GM12878 (cell line): ENCODE results near the gene ANKRD13C. TPM values are rescaled to one million over a fixed set of nuclear protein-coding genes. Genes with fewer than 3 reads are reported as not detected.

ENCODE experiments used
- ATAC-seq: fragments of 200-7000 bp; cut with Tn5 transposase; 3 replicates; pipeline ENCODE4 v1.9.1; 2020; ENCODE audit warnings: mild to moderate bottlenecking, moderate library complexity
- BruUV-seq: library from RNA; stranded (reverse); fragments of 400-500 nt; replicated peaks from 2 replicates; lab custom pipeline; 2021; lab: Mats Ljungman, UMichigan
- CTCF ChIA-PET: fragments of 300-600 bp; sonication (Branson Sonifier 250); formaldehyde crosslinking; extraction: SDS; loops from one replicate; lab custom pipeline; 2021; ENCODE audit warnings: inconsistent platforms; lab: Yijun Ruan, JAX
- POLR2A ChIA-PET: fragments of 350-600 bp; formaldehyde crosslinking; extraction: SDS; loops from one replicate; lab custom pipeline; 2021; ENCODE audit warnings: inconsistent platforms; lab: Charles Lee
- RAD21 ChIA-PET: fragments of 300-600 bp; sonication (Branson Sonifier 250); formaldehyde crosslinking; loops from one replicate; lab custom pipeline; 2023; ENCODE audit warnings: antibody characterized with exemption; ENCODE audit not compliant: unreplicated experiment; lab: Charles Lee
- SMC1A ChIA-PET: fragments of 300-600 bp; sonication (Branson Sonifier 250); formaldehyde crosslinking; loops from one replicate; lab custom pipeline; 2023; ENCODE audit not compliant: unreplicated experiment, uncharacterized antibody; lab: Charles Lee
- DNase-seq: peaks from one replicate; pipeline ENCODE4 v3.0.0-alpha.2; 2011; ENCODE audit warnings: low read depth, low spot score
- FAIRE-seq: peaks from 3 replicates; lab custom pipeline; 2011; peaks lifted over from hg19 to GRCh38; lab: Jason Lieb, UNC
- H2AFZ ChIP-seq: 2 replicates; pipeline ENCODE4 v1.6.0; 2011; ENCODE audit warnings: low read depth, low read length, control low read depth; ENCODE audit not compliant: control insufficient read depth
- H3K27ac ChIP-seq: 2 replicates; pipeline ENCODE4 v1.5.1; 2011; ENCODE audit warnings: control low read depth; ENCODE audit not compliant: control insufficient read depth, insufficient read depth
- H3K27me3 ChIP-seq, 2 experiments: replicated peaks in 1 of 2; 2 replicates each; pipeline versions ENCODE4 v1.6.0 to v1.6.1; 2011; ENCODE audit warnings: low read length in 1 of 2; ENCODE audit not compliant: control insufficient read depth in 2 of 2, insufficient read depth in 2 of 2
- H3K36me3 ChIP-seq, 2 experiments: 2 replicates each; pipeline ENCODE4 v1.5.1; 2011; ENCODE audit warnings: low read length in 1 of 2; ENCODE audit not compliant: control insufficient read depth in 2 of 2, insufficient read depth in 2 of 2
- H3K4me1 ChIP-seq: 2 replicates; pipeline ENCODE4 v1.6.1; 2011; ENCODE audit warnings: mild to moderate bottlenecking, low read length, moderate library complexity, mixed read lengths; ENCODE audit not compliant: control insufficient read depth, insufficient read depth
- H3K4me2 ChIP-seq: 2 replicates; pipeline ENCODE4 v1.6.0; 2011; ENCODE audit warnings: control low read depth; ENCODE audit not compliant: control insufficient read depth, insufficient read depth
- H3K4me3 ChIP-seq: fragments of 200-600 bp; sonication (generic); 2 replicates; pipeline ENCODE4 v1.5.1; 2016
- H3K79me2 ChIP-seq: 2 replicates; pipeline ENCODE4 v1.6.0; 2011; ENCODE audit warnings: low read length; ENCODE audit not compliant: control insufficient read depth, insufficient read depth
- H3K9ac ChIP-seq: 2 replicates; pipeline ENCODE4 v1.8.0; 2011; ENCODE audit warnings: low read length, control low read depth, mixed read lengths; ENCODE audit not compliant: control insufficient read depth, insufficient read depth
- H3K9me3 ChIP-seq: replicated peaks from 3 replicates; pipeline ENCODE4 v1.5.1; 2011; ENCODE audit warnings: mild to moderate bottlenecking, low read length; ENCODE audit not compliant: control insufficient read depth, insufficient read depth
- H4K20me1 ChIP-seq: 2 replicates; pipeline ENCODE4 v1.6.0; 2011; ENCODE audit not compliant: control insufficient read depth, insufficient read depth
- ATF2 ChIP-seq: IDR thresholded peaks from 2 replicates; pipeline ENCODE4 v1.6.1; 2012; ENCODE audit warnings: low read length, inconsistent platforms
- DPF2 ChIP-seq: fragments of 450-650 bp; IDR thresholded peaks from 2 replicates; pipeline ENCODE4 v1.6.1; 2017; ENCODE audit warnings: mild to moderate bottlenecking
- E2F8 ChIP-seq: fragments of 450-650 bp; IDR thresholded peaks from 2 replicates; pipeline ENCODE4 v1.6.1; 2018; ENCODE audit warnings: mild to moderate bottlenecking, low read depth, moderate library complexity; ENCODE audit not compliant: partially characterized antibody
- HDAC2 ChIP-seq: fragments of 200-600 bp; sonication (generic); IDR thresholded peaks from 2 replicates; pipeline ENCODE4 v1.6.1; 2017
- IKZF1 ChIP-seq: fragments of 450-650 bp; conservative IDR thresholded peaks from 2 replicates; pipeline ENCODE4 v1.6.1; 2017; ENCODE audit warnings: antibody characterized with exemption, mild to moderate bottlenecking
- MYB ChIP-seq: fragments of 150-350 bp; IDR thresholded peaks from 2 replicates; pipeline ENCODE4 v1.6.1; 2014; ENCODE audit warnings: mild to moderate bottlenecking, low read depth, low read length, borderline replicate concordance
- PRDM15 ChIP-seq: fragments of 450-650 bp; formaldehyde crosslinking; IDR thresholded peaks from 2 replicates; pipeline ENCODE4 v1.4.0; 2020; ENCODE audit warnings: mild to moderate bottlenecking, moderate library complexity
- SMAD5 ChIP-seq: IDR thresholded peaks from 2 replicates; pipeline ENCODE4 v1.6.1; 2016; ENCODE audit warnings: antibody characterized with exemption, low read depth
- STAT3 ChIP-seq: IDR thresholded peaks from 2 replicates; pipeline ENCODE4 v1.6.1; 2011; ENCODE audit warnings: low read depth, low read length, improper control_type of control experiment
- SUPT20H ChIP-seq: IDR thresholded peaks from 2 replicates; pipeline ENCODE4 v1.6.1; 2011; ENCODE audit warnings: low read depth, mild to moderate bottlenecking, low read length, moderate library complexity, borderline replicate concordance; ENCODE audit not compliant: control insufficient read depth
- WGBS: methylation state at CpG from one replicate; pipeline ENCODE4 v1.1.6; 2016; ENCODE audit warnings: low lambda C conversion rate; ENCODE audit not compliant: insufficient replicate concordance, insufficient coverage; ENCODE audit errors: missing lambda C conversion rate; 5-methylcytosine and 5-hydroxymethylcytosine counted together
- in situ Hi-C: fragments of 300-500 bp; cut with MboI; formaldehyde crosslinking; loops from 9 replicates; pipeline ENCODE4 v1.14.3; 2018; ENCODE audit warnings: mixed read lengths
- intact Hi-C: fragments of 100-400 bp; cut with micrococcal nuclease; formaldehyde crosslinking; loops from one replicate; pipeline ENCODE4 v1.14.2; 2022; ENCODE audit not compliant: unreplicated experiment
- polyA plus RNA-seq, 11 experiments: library from polyadenylated mRNA; depleted of rRNA in 4 of 11; unstranded in 6 of 11; stranded (reverse) in 5 of 11; fragments of >200 nt; fragmentation: Nextera tagmentation in 4 of 11; fragmentation: Illumina TruSeq in 1 of 11; extraction: Ambion mirVana in 4 of 11; extraction: Trizol in 1 of 11; gene quantifications; 1 replicate in 1 of 11; 2 replicates in 10 of 11; pipeline versions ENCODE4 v1.2.1 to v1.2.3, GENCODE V29; 2011 to 2016; ENCODE audit warnings: inconsistent platforms in 2 of 11, missing spikeins in 2 of 11, low read depth in 1 of 11
- total RNA-seq, 4 experiments: library from RNA; depleted of rRNA in 3 of 4; stranded (reverse); fragments of >200 nt in 3 of 4; fragmentation: Illumina TruSeq in 1 of 4; extraction: Trizol in 1 of 4; gene quantifications; 2 replicates each; pipeline versions ENCODE4 v1.2.1 to v1.2.3, GENCODE V29; 2013 to 2021

The ANKRD13C gene
- total and polyA plus RNA-seq, 10 of the 15 experiments (the other 5 are each of a cell fraction or from before 2014, with no cell fraction given): 3.7 to 24.4 (median 14.1) TPM

GRCh38 chr1:70361727-70362398, 7.3 kb upstream of the ANKRD13C start (continued):
- TF ChIP-seq E2F8 (no peak), PRDM15 (CRISPR knock-in tag) (no peak)

- ChIA-PET CTCF (no interaction called here), POLR2A (interaction anchor here (0.6 kb wide), 1 partner anchor 146 kb away, joined by 3 read pairs; no protein-coding TSS in a partner anchor)
- BruUV-seq: no TSS peak
- TF ChIP-seq MYB (no peak), IKZF1 (no peak), SUPT20H (no peak), STAT3 (no peak), HDAC2 (no peak), DPF2 (no peak), SMAD5 (no peak), ATF2 (no peak)
These were observed 5.8 kb upstream of the ANKRD13C start for GRCh38 chr1:70360321-70360720.

More at GRCh38 chr1:70360321-70360720, 5.8 kb upstream of the ANKRD13C start:
- WGBS: 96% methylated on average over 5 of the region's 5 CpGs
- in situ Hi-C loops (no loop called here), intact Hi-C loops (no loop called here)
- RAD21 ChIA-PET: no interaction called here
- no peak for ATAC-seq
- H3K4me1 ChIP-seq: peaks cover 13% of the 10 kb centered on the region; the same call in 1 of the 2 replicates
- no peak overlapping the region for H3K27ac ChIP-seq
- H3K27me3 ChIP-seq: no peaks in the 10 kb centered on the region
- no peak for DNase-seq
- H3K4me3 ChIP-seq: no peak overlapping the region
- H3K9me3 ChIP-seq: no peaks in the 10 kb centered on the region
- H2AFZ ChIP-seq: no peak overlapping the region
- H4K20me1 ChIP-seq: no peaks in the 10 kb centered on the region
- FAIRE-seq: no peak
- H3K4me2 ChIP-seq: no peak overlapping the region
- H3K79me2 ChIP-seq: no peaks in the 10 kb centered on the region
- no peaks in the 10 kb centered on the region for H3K36me3 ChIP-seq
- SMC1A ChIA-PET: no interaction called here
- H3K9ac ChIP-seq: no peak overlapping the region
